ENCODE results near the gene DAB2IP. TPM values are rescaled to one million over a fixed set of nuclear protein-coding genes. Genes with fewer than 3 reads are reported as not detected.
"Not testable (repeated sequence)": the region's sequence is repeated elsewhere in the genome, so short reads cannot be mapped to it uniquely, and the experiment has no call there.

The DAB2IP gene
- total RNA-seq, 1 donor from 2014 or later, result 41.7 TPM

DNA sequence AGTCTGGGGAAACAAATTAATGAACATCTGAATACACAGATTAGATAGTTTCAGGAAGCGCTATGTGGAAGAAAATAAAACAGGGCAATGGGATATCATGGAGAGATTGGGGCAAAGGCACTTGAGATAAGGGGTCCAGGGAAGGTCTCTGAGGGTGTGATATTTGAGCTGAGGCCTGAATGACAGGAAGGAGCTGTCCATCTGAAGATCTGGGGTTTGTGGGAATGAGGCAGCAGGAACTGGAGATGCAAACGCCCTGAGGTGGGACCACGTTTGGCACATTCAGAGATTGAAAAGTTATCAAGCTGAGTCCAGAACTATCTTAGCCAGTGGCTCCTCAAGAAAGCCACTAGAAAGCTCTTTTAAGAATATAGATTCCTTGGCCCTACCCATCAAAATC, 8.7 kb upstream of the DAB2IP start:
- TF ChIP-seq EZH2 (IDR thresholded peaks at IDR 0.05; ENCODE audit: insufficient read depth, low read length) (no peak), CTCF (IDR thresholded peaks at IDR 0.05; ENCODE audit: insufficient read depth, low read depth, low read length) (no peak)
- FAIRE-seq (no peak), DNase-seq (ENCODE audit: low read depth) (no peak)
- no peak overlapping the region for H3K27ac Mint-ChIP-seq (ENCODE audit: unreplicated experiment)
- Histone ChIP-seq H3K9me3 (ENCODE audit: insufficient read depth, low read depth, low read length) (peaks cover 6% of the 10 kb centered on the region), H3K4me3 (ENCODE audit: insufficient read depth, low read depth, low read length) (no peak overlapping the region), H2AFZ (ENCODE audit: low read depth, low read length) (no peak overlapping the region), H4K20me1 (ENCODE audit: insufficient read depth, low read length) (peaks cover 18% of the 10 kb centered on the region), H3K4me1 (ENCODE audit: insufficient read depth, low read length) (peaks cover 4% of the 10 kb centered on the region), H3K9ac (ENCODE audit: low read length) (no peak overlapping the region), H3K27me3 (ENCODE audit: insufficient read depth, low read length) (no peaks in the 10 kb centered on the region), H3K4me2 (ENCODE audit: low read length) (no peak overlapping the region), H3K79me2 (ENCODE audit: insufficient read depth, low read length) (no peaks in the 10 kb centered on the region), H3K27ac (ENCODE audit: low read depth, low read length) (no peak overlapping the region), H3K36me3 (ENCODE audit: insufficient read depth, low read length) (no peaks in the 10 kb centered on the region)
- peaks cover 4% of the 10 kb centered on the region for H3K9me3 Mint-ChIP-seq (ENCODE audit: unreplicated experiment)
- H3K36me3 Mint-ChIP-seq (ENCODE audit: low read depth, unreplicated experiment), result no peaks in the 10 kb centered on the region
- H3K4me1 Mint-ChIP-seq (ENCODE audit: low read depth, unreplicated experiment), result peaks cover 10% of the 10 kb centered on the region
- H3K27me3 Mint-ChIP-seq (ENCODE audit: low read depth, unreplicated experiment), result peaks cover 11% of the 10 kb centered on the region
- H3K4me3 Mint-ChIP-seq (ENCODE audit: unreplicated experiment), result no peak overlapping the region

- Histone ChIP-seq H3K79me2 (ENCODE audit: insufficient read depth, low read length) (no peaks in the 10 kb centered on the region), H3K27ac (ENCODE audit: low read depth, low read length) (no peak overlapping the region), H3K27me3 (ENCODE audit: insufficient read depth, low read length) (no peaks in the 10 kb centered on the region), H3K4me1 (ENCODE audit: insufficient read depth, low read length) (peaks cover under 1% of the 10 kb centered on the region), H3K36me3 (ENCODE audit: insufficient read depth, low read length) (no peaks in the 10 kb centered on the region), H2AFZ (ENCODE audit: low read depth, low read length) (no peak overlapping the region), H4K20me1 (ENCODE audit: insufficient read depth, low read length) (peaks cover 18% of the 10 kb centered on the region), H3K4me2 (ENCODE audit: low read length) (no peak overlapping the region), H3K9ac (ENCODE audit: low read length) (no peak overlapping the region), H3K4me3 (ENCODE audit: insufficient read depth, low read depth, low read length) (no peak overlapping the region), H3K9me3 (ENCODE audit: insufficient read depth, low read depth, low read length) (peaks cover 6% of the 10 kb centered on the region)
- peaks cover 3% of the 10 kb centered on the region for H3K4me1 Mint-ChIP-seq (ENCODE audit: low read depth, unreplicated experiment)
- FAIRE-seq, result no peak
- no peak for DNase-seq (ENCODE audit: low read depth)
- no peaks in the 10 kb centered on the region for H3K9me3 Mint-ChIP-seq (ENCODE audit: unreplicated experiment)
- TF ChIP-seq CTCF (IDR thresholded peaks at IDR 0.05; ENCODE audit: insufficient read depth, low read depth, low read length) (no peak), EZH2 (IDR thresholded peaks at IDR 0.05; ENCODE audit: insufficient read depth, low read length) (no peak)
- no peak overlapping the region for H3K4me3 Mint-ChIP-seq (ENCODE audit: unreplicated experiment)
- H3K36me3 Mint-ChIP-seq (ENCODE audit: low read depth, unreplicated experiment), result no peaks in the 10 kb centered on the region
- no peak overlapping the region for H3K27ac Mint-ChIP-seq (ENCODE audit: unreplicated experiment)
- peaks cover 11% of the 10 kb centered on the region for H3K27me3 Mint-ChIP-seq (ENCODE audit: low read depth, unreplicated experiment)
Observed at GRCh38 chr9:121643473-121643872, 8.0 kb upstream of the DAB2IP start.

GRCh38 chr9:121644040-121644439, 7.4 kb upstream of the DAB2IP start:
- H3K27ac Mint-ChIP-seq (ENCODE audit: unreplicated experiment); H2AFZ ChIP-seq (ENCODE audit: low read depth, low read length); FAIRE-seq; H3K9me3 Mint-ChIP-seq (ENCODE audit: unreplicated experiment); H3K79me2 ChIP-seq (ENCODE audit: insufficient read depth, low read length); H3K4me1 Mint-ChIP-seq (ENCODE audit: low read depth, unreplicated experiment); H3K36me3 ChIP-seq (ENCODE audit: insufficient read depth, low read length); H3K4me3 ChIP-seq (ENCODE audit: insufficient read depth, low read depth, low read length); H3K27ac ChIP-seq (ENCODE audit: low read depth, low read length); H3K4me3 Mint-ChIP-seq (ENCODE audit: unreplicated experiment); H3K9ac ChIP-seq (ENCODE audit: low read length); H3K36me3 Mint-ChIP-seq (ENCODE audit: low read depth, unreplicated experiment); H3K9me3 ChIP-seq (ENCODE audit: insufficient read depth, low read depth, low read length); DNase-seq (ENCODE audit: low read depth); H3K27me3 ChIP-seq (ENCODE audit: insufficient read depth, low read length); H3K4me2 ChIP-seq (ENCODE audit: low read length); H3K4me1 ChIP-seq (ENCODE audit: insufficient read depth, low read length): not testable (repeated sequence)
- peaks cover 11% of the 10 kb centered on the region for H3K27me3 Mint-ChIP-seq (ENCODE audit: low read depth, unreplicated experiment)
- peaks cover 14% of the 10 kb centered on the region for H4K20me1 ChIP-seq (ENCODE audit: insufficient read depth, low read length)
